HG02763 (cell line): ENCODE results near the gene CLECL1.
A peak's percentile ranks its signal among the peaks of the same experiment; 100 is the strongest.
"Not testable (repeated sequence)": the region's sequence is repeated elsewhere in the genome, so short reads cannot be mapped to it uniquely, and the experiment has no call there.

ENCODE experiments used
- ATAC-seq: cut with Tn5 transposase; IDR thresholded peaks from one replicate; pipeline ENCODE4 v1.9.1; 2021; ENCODE audit warnings: mild to moderate bottlenecking, moderate library complexity; ENCODE audit not compliant: unreplicated experiment

CLECL1 gene

DNA sequence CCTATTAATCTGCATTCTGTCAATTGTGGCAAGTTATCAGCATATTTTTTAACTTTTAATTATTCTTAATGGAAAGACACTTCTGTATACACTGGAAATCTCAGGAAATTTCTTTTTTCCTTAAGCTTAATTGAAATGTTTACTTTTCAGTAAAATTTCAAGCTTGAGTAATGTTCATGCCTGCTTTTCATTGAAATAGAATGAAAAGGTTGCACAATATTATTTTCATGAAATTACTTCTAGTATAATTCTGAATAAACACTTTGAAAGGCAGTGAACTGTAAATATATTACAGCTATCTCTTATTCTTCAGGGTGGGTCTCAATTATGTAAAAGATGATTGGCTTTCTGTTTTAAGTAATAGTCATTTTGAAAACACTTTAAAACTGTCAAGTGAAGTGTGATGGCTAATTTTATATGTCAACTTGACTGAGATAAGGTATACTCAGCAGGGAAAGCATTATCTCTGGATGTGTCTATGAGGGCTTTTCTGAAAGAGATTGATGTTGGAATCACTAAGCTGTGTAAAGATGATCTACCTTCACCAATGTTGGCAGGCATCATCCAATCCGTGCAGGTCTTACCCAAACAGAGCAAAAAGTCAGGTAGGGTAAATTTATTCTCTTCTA, 33.5 kb downstream of the CLECL1 start:
- ATAC-seq: no peak

DNA sequence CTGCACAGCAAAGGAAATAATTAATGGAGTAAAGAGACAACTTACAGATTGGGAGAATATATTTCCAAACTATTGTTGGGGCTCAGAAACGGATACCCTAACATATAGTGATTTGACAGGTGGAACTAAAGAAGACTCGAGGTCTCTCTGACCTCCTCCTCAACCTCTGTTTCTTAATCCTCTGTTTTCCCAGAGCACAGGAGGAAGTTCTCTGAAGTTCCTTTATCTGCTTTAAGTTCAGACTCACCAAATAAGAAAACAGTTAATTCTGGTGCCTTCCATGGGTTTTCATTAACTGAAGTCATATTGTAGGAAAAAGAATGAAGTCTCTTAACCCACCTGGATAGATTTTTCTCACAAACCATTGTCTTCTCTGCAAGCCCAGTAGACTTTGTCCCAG, 34.2 kb downstream of the CLECL1 start:
- ATAC-seq: no peak

DNA sequence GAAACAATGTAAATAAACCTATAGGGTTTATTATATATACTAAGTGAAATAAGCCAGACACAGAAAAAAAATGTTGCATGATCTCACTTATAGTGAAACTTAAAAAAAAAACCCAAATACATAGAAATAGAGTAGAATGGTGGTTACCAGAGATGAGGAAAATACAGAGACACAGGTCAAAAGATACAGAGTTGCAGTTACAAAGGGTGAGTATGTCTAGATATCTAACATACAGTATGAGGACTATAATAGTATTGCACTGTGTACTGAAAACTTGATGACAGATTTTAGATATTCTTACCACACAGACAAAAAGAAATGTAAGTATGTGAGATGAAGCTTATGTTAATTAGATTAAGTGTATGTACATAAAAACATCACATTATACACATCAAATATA, 35.3 kb downstream of the CLECL1 start:
- ATAC-seq: no peak

GRCh38 chr12:9695661-9696060, 37.2 kb downstream of the CLECL1 start:
- ATAC-seq: not testable (repeated sequence)

DNA sequence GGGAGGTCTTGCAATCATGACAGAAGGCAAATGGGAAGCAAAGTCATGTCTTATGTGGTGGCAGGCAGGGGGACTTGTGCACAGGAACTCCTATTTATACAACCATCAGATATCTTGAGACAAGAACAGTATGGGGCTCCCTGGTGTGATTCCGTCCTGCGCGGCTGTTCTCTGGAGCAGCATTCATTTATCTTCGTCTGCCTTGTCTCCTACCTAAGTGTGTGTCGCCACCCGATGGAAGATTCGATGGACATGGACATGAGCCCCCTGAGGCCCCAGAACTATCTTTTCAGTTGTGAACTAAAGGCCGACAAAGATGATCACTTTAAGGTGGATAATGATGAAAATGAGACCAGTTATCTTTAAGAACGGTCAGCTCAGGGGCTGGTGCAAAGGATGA, 37.7 kb downstream of the CLECL1 start:
- ATAC-seq: not testable (repeated sequence)

DNA sequence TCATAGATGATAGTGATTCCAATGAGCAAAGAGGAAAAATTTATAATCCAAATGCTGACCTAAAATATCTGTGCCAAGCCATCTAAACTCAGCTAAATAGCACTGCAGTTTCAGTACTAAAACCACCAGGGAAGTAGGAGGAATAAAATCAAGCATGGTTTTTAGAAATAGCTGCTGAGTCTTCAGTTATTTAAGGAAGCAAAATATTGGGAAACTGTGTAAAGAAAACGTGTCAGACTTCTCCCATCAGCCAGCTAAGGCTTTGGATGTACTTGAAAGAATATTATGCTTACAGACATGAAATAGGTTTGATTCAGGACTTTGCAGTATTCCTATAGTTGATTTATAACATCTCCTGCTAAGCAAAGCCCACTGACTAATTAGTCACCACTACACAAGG, 38.7 kb downstream of the CLECL1 start:
- ATAC-seq: no peak

GRCh38 chr12:9692909-9693308, 40.0 kb downstream of the CLECL1 start:
- ATAC-seq: no peak

GRCh38 chr12:9687228-9687627, 45.7 kb downstream of the CLECL1 start:
- no peak for ATAC-seq

GRCh38 chr12:9685915-9686314, 47.0 kb downstream of the CLECL1 start:
- no peak for ATAC-seq

DNA sequence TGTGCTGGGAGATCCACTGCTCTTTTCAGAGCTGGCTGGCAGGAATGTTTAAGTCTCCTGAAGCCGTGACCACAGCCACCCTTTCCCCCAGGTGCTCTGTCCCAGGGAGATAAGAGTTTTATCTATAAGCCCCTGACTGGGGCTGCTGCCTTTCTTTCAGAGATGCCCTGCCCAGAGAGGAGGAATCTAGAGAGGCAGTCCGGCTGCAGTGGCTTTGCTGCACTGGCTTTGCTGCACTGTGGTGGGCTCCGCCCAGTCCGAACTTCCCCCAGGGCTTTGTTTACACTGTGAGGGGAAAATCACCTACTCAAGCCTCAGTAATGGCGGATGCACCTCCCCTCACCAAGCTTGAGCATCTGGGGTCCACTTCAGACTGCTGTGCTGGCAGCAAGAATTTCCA, 47.5 kb downstream of the CLECL1 start:
- not testable (repeated sequence) for ATAC-seq

GRCh38 chr12:9682949-9683348, 49.9 kb downstream of the CLECL1 start:
- not testable (repeated sequence) for ATAC-seq

DNA sequence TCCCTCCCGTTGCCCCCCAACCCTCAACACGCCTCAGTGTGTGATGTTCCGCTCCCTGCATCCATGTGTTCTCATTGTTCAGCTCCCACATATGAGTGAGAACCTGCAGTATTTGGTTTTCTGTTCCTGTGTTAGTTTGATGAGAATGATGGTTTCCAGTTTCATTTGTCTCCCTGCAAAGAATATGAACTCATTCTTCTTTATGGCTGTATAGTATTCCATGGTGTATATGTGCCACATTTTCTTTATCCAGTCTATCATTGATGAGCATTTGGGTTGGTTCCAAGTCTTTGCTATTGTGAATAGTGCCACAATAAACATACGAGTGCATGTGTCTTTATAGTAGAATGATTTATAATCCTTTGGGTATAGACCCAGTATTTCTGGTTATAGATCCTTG, 50.4 kb downstream of the CLECL1 start:
- not testable (repeated sequence) for ATAC-seq

- peak; percentile 11 for ATAC-seq
These were observed 58.7 kb downstream of the CLECL1 start for GRCh38 chr12:9674226-9674590.

GRCh38 chr12:9673404-9674225, 59.3 kb downstream of the CLECL1 start:
- ATAC-seq: peak; percentile 28
